CMK (cell line): ENCODE results near the gene INMT.

Experiments used
- DNase-seq: peaks from one replicate; pipeline ENCODE4 v3.0.0-alpha.2; 2010; ENCODE audit warnings: low read depth

The INMT gene

GRCh38 chr7:30752979-30753378 lies 1.0 kb downstream of the INMT start:
- no peak for DNase-seq

GRCh38 chr7:30754315-30754877 lies 2.5 kb downstream of the INMT start:
- no peak for DNase-seq

GRCh38 chr7:30755384-30756154 lies 3.6 kb downstream of the INMT start:
- no peak for DNase-seq

GRCh38 chr7:30757342-30757692 lies 5.4 kb downstream of the INMT start:
- no peak for DNase-seq

- no peak for DNase-seq
Measured at GRCh38 chr7:30760514-30761213, 8.7 kb downstream of the INMT start.

GRCh38 chr7:30761214-30762156 lies 9.6 kb downstream of the INMT start:
- peak; percentile 76 for DNase-seq

GRCh38 chr7:30764030-30764975 lies 12.4 kb downstream of the INMT start:
- DNase-seq, result no peak

- DNase-seq, result no peak
Measured at GRCh38 chr7:30765408-30765807, 13.5 kb downstream of the INMT start.

GRCh38 chr7:30770845-30771173 lies 18.9 kb downstream of the INMT start:
- DNase-seq, result no peak

GRCh38 chr7:30771174-30771879 lies 19.4 kb downstream of the INMT start, which contains the start of gene MINDY4:
Gene MINDY4 (plus strand): TSS chr7:30771417. CDS start chr7:30771494, 77 bp downstream.
- DNase-seq, result peak; percentile 40

GRCh38 chr7:30771880-30772425 lies 20.0 kb downstream of the INMT start:
- no peak for DNase-seq

- no peak for DNase-seq
Measured at GRCh38 chr7:30772984-30773383, 21.0 kb downstream of the INMT start.

- DNase-seq, result no peak
Measured at GRCh38 chr7:30775992-30776391, 24.1 kb downstream of the INMT start.

GRCh38 chr7:30776971-30777370 lies 25.0 kb downstream of the INMT start:
- no peak for DNase-seq

GRCh38 chr7:30778255-30779025 lies 26.5 kb downstream of the INMT start:
- no peak for DNase-seq

- no peak for DNase-seq
Measured at GRCh38 chr7:30779574-30779973, 27.6 kb downstream of the INMT start.

GRCh38 chr7:30780941-30781340 lies 29.0 kb downstream of the INMT start:
- no peak for DNase-seq

GRCh38 chr7:30782690-30783089 lies 30.8 kb downstream of the INMT start:
- no peak for DNase-seq

- no peak for DNase-seq
Measured at GRCh38 chr7:30785786-30786185, 33.9 kb downstream of the INMT start.
